PFSK-1 (cell line): ENCODE measurements around the gene MORN5.

Experiments used
- TAF1 ChIP-seq: IDR thresholded peaks from 2 replicates; pipeline ENCODE4 v1.6.1; 2012; ENCODE audit warnings: low read length, control low read depth, borderline replicate concordance; ENCODE audit not compliant: insufficient read depth
- TF ChIP-seq, protein P1 (sequence below), 2 experiments: IDR thresholded peaks; 2 replicates each; pipeline versions ENCODE4 v1.6.1 to v1.8.0; 2011 to 2012; ENCODE audit warnings: low read depth in 2 of 2, low read length in 2 of 2, control low read depth in 1 of 2, inconsistent platforms in 1 of 2, mild to moderate bottlenecking in 1 of 2, moderate library complexity in 1 of 2; ENCODE audit not compliant: insufficient read depth in 1 of 2

DNA sequence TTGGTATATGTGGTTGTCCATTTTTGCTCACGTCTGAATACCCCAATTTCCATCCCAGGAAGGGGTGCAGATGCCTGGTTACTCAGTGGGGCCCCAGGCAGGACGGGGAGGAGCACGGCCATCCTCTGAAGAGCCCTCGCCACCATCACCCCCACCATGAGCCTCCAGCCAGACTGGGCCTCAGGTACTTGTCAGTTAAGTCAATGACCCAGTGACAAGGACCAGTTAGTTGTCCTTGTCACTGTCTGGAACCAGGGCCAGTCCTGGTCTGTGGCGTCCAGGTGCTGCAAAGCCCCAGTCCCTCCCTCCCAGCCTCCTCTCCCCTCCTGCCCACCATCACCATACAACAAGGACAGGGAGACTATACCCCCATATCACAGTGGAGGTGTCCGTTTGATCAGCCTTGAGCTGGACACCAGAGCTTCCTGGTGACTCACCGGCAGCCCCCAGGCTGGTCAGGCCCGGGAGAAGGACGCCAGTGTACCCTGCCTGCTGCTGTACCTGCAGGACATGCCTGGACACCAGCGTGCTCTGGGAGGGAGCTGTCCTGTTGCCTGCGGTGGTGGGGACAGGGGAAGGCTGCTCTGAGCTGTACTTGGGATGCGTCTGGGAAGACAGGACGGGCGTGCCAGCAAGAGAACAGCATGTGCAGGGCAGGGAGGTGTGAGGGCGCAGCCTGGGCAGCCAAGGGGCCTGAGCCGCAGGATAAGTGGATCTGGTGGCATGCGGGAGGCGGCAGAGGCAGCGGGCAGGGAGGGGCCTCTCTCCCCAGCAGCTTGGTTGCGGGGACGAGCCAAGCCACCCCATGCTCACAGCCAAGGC, 34.0 kb upstream of the MORN5 start:
- no peak for TF ChIP-seq TAF1
- TF ChIP-seq, protein P1, sequence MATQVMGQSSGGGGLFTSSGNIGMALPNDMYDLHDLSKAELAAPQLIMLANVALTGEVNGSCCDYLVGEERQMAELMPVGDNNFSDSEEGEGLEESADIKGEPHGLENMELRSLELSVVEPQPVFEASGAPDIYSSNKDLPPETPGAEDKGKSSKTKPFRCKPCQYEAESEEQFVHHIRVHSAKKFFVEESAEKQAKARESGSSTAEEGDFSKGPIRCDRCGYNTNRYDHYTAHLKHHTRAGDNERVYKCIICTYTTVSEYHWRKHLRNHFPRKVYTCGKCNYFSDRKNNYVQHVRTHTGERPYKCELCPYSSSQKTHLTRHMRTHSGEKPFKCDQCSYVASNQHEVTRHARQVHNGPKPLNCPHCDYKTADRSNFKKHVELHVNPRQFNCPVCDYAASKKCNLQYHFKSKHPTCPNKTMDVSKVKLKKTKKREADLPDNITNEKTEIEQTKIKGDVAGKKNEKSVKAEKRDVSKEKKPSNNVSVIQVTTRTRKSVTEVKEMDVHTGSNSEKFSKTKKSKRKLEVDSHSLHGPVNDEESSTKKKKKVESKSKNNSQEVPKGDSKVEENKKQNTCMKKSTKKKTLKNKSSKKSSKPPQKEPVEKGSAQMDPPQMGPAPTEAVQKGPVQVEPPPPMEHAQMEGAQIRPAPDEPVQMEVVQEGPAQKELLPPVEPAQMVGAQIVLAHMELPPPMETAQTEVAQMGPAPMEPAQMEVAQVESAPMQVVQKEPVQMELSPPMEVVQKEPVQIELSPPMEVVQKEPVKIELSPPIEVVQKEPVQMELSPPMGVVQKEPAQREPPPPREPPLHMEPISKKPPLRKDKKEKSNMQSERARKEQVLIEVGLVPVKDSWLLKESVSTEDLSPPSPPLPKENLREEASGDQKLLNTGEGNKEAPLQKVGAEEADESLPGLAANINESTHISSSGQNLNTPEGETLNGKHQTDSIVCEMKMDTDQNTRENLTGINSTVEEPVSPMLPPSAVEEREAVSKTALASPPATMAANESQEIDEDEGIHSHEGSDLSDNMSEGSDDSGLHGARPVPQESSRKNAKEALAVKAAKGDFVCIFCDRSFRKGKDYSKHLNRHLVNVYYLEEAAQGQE (IDR thresholded peaks at IDR 0.05; ENCODE audit: insufficient read depth in 1 of 2, low read depth in 2 of 2, low read length in 2 of 2) = no peak
